NCI-H446 (cell line): ENCODE results near the gene NLGN4X.

ENCODE experiments used
- DNase-seq, 2 experiments: peaks; one replicate each; lab custom pipeline; 2025; lab: John Stamatoyannopoulos, UW

Gene NLGN4X

DNA sequence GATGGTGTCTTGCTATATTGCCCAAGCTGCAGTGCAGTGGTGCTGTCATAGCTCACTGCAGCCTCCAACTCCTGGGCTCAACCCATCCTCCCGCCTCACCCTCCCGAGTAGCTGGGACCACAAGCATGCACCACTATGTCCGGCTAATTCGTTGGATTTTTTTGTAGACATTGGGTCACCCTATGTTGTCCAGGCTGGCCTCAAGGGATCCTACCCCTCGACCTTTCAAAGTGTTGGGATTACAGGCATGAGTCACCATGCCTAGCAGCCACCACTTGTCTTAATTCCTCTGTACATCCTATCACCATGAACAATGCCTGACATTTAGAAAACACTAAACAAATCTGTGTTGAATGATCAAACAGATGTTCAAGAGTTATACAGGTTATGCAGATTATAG lies 76.7 kb downstream of the NLGN4X start:
- no peak for DNase-seq

DNA sequence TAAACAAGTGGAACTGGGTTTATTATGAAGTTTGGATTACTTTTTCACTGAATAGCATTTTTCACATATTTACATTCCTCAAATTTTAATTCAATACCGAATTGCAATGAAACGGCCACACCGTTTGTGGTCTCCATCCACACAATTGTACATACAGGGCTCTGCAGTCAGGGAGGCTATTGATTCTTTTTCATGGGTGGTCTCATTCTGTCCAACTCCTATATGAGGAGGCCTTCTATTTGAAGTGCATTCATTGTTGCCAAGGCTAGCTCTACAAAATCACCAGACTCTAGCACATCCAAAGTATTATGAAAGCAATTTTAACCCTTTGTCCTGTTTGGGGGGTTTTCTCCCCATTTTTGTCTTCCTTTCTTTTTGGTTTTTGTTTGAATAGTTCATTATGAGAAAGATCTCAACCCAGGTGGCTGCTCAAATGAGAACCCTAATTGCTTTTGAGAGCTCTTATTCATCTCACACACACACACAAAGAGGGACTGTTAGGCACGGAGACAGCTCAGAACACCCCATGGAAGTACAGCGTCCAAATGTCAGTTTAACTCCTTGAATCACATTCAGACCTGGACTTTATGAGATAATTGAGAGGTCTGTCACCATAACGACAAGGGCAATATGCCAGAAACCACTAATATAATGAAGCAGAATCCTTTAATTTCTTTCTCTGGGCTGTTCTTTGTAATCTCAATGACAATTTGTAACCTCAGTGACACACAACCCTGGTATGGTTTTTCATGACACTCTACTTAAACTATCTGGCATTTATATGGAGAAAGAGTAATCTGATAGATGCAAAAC lies 79.4 kb downstream of the NLGN4X start:
- no peak for DNase-seq

DNA sequence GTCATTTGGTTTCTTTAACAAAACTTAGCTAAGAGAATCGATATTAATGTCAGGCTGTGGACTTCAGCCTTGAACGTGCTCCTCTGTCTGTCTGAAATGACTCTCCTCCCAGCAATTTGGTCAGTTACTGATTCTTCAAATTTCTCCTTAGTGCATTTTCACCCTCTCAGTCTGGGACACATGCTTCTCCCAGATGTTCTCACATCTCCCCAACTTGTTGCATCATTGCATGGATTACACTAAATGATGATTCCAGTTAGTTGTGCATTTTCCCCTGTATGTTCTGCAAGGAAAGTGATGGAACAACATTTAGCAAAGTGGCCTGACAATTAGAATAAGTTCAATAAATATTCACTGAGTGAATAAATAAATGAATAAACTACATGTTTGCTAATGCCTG lies 94.4 kb downstream of the NLGN4X start:
- no peak for DNase-seq

DNA sequence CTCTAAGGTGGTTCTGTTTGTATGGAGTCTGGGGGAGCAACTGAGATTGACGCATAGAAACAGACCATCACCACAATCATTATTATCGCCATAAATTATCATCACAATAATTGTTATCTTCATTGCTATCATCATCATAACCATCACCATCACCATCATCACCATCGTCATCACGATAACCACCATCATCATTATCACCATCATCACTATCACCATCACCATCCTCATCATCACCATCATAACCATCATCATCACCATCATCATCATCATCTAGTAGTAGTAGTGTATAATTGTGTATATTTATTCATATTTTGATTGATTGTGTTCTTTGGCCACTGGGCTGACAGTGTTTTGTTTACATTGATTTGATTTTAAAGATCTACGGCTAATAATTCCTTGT lies 95.7 kb downstream of the NLGN4X start:
- no peak for DNase-seq

DNA sequence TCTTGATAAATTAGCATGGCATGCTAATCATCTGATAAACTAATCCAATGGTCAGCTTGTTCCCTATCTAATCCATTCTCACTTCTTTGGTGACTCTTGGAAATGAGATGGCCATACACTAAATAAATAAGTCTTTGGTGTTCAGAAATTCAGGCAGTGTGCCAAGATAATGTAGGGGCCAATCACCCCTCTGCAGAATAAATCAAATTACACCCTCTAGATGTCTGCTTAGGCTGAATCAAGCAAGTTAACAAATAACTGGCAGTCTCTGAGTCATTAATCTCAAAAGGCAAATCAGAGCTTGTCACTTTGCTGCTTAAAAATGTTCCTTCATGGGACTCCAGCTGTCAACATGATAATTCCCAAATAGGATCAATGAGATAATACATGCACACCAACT lies 97.4 kb downstream of the NLGN4X start:
- DNase-seq = no peak

DNA sequence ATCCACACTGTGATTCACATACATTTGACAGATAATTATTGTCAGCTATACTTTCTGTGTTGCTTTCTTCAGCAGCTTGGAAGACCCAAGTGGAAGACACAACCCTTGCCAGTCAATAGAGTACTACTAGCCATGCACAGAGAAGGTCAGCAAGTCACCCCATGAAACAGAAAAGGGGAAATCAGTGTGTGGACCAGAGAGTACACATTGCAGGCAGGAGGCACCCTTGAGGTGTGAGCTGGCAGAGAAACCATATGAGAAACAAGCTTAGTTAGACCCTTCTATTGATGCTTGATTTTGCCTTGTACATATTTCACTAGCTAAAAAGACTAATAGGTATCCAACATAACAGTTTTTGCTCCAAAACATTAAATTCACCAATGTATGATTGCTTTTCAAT lies 99.5 kb downstream of the NLGN4X start:
- no peak for DNase-seq

DNA sequence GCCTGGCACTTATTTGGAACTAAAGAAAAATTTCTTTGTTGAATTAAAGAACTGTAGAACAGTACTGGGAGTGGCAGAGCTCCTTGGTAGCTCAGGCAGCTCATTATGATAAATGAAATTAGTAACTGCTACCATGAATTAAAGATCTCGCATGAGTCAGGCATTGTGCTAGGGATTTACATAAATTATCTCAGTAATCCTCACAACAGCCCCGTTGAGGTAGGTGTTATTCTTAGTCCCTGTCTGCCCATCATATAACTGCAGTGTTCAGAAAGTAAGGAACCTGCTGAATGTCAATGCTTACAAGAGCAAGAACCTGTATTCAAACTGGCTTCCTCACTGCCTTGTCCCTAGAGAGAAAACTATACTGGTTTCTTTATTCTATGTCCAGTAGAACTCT lies 108.3 kb downstream of the NLGN4X start:
- no peak for DNase-seq

DNA sequence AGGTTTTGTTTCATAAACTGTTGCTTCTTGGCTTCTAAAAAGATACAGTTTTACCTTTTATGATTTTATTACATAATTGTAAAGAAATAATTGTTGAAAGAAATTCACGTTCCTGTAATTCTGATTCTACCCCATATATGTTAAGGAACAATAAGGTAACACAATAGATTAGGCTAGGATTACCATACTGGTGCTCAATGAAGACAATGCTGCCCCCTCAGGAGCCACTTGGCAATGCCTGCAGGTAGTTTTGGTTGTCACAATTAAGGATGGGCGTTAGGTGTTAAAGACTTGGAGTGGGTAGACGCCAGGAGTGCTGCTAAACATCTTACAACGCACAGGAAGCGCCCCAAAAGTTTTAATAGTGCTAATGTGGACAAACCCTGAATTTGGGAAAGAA lies 133.2 kb downstream of the NLGN4X start:
- no peak for DNase-seq

DNA sequence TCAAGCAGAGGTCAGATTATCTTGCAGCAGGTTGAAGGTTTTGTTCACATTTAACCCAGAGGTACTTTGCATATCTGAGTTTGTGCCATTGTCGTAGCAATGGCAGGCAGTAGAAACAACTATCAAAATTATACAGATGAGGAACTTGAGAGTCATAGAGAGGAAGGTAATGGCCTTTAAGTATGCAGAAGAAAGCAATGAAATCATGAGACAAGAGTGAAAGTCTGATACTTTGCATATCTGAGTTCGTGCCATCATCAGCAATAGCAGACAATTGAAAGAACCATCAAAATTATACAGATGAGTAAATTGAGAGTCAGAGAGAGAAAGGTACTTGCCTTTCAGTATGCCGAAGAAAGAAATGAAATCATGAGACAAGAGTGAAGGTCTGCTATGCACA lies 154.1 kb downstream of the NLGN4X start:
- no peak for DNase-seq

DNA sequence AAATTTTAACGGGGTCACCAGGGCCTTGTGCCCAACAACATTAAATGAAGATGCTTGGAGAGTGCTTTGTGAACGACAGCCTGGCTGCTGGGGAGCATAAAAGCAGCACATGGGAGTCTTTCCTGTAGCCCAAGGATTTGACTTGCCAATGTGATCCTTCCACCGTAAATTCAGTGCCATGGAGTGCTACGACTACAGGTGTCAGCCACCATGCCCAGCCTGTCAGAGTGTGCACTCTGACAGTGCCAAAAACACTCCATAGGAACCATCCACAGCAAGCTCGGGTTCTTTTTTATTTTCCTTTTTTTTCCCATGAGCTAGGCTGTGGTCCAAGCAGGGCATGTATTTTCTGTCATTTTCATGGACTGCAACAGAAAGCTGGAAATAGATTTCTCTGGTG lies 156.9 kb downstream of the NLGN4X start:
- no peak for DNase-seq

DNA sequence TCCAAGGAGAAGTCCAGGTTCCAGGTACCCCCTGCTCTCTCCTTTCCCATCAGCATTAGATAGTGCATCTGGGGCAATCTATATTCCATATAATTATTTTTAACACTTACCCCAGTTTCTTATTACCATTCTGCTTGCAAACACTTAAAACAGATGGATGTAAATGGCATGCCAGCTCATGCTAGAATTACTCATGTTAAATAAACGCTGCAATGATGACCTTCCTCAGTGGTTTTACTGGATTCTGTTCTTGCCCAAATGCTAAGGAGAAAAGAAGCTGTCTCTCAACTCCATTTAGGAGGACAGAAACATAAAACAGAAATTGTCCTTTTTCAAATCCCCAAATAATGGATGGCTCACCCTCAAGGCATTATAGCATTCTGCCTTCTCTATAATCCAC lies 161.1 kb downstream of the NLGN4X start:
- DNase-seq = no peak

DNA sequence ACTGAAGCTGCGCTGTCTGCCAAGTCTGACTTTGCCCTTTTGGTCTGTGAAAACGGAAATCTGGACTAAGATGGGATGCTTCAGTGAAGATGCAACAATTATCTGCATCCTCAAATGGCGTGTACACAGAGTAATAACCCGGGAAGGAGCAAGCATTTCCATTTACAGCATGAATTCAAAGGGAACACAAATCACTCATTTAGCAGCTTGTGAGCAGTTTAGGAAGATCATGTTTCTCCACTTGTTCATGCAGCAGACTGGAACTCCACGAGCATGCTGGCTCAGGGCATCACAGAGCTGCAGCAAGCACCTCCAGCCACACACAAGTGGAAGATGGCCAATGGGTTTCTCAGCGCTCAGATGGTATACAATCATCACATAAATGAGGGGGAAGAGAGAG lies 175.5 kb downstream of the NLGN4X start:
- no peak for DNase-seq

DNA sequence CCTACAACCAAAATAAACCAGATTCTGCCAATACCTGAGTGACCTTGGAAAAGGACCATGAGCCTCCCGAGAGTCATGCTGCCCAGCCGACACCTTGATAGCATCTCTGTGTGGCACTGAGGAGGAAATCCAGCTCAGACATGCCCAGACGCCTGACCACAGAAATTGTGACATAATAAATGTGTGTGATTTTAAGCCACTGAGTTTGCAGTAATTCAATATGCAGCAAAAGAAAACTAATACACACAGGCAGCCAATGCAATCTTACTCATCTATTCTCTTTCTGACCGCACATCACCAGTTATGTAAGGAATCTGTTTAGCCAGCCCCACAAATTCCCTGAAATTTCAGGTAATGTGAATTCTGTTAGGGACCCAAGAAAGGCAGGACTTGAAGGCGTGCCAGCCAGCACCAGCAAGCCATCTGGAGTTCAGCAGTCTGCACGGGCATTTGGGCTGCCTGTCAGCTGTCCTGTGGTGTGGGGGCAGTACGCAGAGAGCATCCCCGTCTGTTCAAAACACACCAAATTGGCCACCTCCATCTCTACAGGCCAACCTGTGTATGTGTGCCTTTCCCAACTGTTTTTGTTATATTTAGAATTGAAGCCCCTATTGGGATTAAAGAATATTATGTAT lies 176.4 kb downstream of the NLGN4X start:
- DNase-seq = no peak

DNA sequence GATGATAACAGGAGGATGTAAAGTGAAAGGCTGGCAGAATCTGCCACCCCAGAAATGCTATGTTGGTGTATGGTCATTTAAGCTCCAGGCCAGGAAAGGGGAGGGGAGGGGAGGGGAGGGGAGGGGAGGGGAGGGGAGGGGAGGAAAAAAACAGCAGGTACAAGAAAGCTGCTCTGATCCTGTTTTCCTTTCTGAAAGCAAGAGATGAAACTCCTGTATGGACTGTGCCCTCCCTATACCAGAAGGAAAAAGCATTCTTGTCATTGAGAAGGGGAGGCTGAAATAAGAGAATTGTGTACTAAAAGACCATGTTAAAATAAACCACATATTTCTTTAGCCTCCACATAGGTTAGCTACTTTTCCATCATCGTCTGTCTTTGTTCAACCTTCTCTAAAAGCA lies 179.5 kb downstream of the NLGN4X start:
- DNase-seq = no peak

DNA sequence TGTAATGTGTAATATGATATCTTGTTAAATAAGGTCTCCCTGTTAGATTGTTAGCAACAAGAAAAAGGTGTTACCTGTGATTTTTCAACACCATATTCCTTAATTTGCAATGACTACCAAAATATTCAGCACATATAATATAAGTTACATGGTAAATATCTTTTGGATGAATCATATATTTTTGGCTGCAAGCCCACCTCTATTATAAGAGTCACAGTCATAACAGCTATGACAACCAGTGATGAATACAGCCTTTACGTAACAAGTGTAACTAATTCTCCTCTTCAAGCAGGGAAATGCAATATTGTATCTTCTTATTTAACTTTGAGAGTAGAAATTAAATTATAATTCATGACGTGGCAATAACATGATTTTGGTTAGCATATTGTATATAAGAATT lies 187.0 kb downstream of the NLGN4X start:
- DNase-seq = no peak

DNA sequence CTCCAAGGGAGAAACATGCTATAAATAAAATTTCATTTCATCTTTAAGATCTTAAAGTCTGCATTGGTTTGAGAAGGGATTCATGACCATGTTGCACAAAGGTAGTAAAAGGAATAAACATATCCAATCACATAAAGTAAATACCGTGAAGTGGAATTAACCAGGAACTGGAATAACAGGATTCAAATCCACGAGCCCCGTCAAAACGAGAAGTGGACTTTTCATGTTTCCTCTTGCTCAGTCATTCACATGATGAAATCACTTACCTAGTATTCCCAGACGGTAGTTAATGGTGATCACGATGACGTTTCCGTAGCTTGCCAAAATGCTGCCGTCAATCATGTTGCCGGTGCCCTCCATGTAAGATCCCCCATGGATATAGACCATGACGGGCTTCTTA lies 199.7 kb downstream of the NLGN4X start:
- DNase-seq = no peak

DNA sequence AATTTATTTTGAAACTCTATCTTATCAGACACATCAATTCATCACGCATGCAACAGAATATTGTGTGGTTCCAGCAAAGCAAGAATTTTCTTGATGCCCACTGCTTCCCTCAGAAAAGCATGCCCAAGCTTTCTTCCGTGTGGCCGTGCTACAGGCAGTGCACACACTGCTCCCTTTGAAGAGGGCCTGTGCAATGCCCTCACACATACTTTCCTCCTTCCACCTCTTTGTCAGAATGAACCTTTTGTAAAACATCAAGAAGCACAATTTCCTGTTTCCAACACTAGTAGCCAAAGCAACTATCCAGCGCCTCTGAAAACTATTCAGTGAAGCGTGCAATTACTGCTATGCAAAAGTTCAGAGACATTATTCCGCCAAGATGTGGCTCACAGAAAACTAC lies 201.7 kb downstream of the NLGN4X start:
- no peak for DNase-seq

DNA sequence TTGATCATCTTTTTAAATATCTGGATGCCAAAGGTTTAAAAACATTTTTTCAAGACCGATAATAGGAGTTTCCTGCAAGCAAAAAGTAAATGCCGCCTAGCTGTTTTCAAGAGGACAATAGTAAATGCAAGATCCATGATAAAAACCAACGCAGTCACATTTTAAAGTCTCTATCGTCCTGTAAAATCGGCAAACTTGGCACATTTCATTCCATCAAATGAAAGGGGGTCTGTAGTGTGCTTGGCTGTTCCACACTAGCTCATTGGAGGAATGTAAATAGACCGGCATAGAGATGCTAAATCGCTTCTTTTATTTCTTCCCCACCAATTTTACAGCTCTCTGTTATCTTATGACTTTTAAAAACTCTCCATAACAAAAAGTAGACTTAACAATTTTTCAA lies 202.2 kb downstream of the NLGN4X start:
- no peak for DNase-seq

DNA sequence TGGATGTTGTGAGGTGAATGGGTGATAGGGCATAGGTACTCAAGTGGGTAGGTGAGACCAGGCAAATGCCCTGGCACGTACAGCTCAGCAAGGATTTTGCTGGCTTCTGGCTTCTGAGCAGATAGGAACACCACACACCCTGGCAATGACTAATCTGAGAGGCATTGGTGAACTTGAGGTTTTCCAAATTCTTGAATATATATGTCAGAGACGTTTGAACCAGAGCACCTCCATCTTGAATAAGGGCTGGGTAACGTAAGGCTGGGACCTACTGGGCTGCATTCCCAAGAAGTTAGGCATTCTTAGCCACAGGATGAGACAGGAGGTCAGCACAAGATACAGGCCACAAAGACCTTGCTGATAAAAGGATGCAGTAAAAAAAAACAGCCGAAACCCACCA lies 204.5 kb downstream of the NLGN4X start:
- no peak for DNase-seq

DNA sequence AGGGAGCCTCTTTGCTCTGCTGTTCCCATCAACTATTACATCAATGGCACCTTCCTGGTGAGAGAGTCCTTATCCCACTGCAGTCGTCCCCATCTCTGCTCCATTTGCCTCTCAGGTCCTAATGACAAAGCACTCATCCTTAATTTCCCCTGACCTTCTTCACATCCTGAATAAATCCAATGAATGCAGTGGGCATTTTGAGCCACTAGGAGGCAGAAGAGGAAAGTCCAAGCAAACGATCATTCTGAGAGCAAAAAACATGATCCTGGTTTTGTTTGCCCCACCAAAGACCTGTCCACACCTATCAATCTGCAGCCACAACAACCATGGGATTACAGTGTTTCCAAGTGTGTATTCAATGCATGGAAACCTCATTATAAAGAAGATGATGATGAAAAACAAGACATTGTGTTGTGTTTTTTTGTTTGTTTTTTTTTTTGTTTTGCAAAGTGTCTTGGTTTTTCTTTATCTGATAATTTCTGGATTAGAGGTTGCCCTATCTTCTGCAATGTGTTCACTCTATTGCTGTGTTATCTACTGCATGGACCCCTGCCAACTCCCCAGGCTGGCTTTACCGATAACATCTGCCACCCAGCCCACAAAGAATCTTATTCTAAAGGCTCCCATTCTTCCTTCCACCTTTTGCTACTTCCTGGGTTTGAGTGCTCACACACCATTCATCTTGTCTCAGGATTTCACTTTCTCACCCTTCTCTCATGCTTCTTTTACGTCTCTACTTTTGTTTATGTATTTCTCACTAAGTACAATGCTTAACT lies 207.2 kb downstream of the NLGN4X start:
- DNase-seq = no peak

DNA sequence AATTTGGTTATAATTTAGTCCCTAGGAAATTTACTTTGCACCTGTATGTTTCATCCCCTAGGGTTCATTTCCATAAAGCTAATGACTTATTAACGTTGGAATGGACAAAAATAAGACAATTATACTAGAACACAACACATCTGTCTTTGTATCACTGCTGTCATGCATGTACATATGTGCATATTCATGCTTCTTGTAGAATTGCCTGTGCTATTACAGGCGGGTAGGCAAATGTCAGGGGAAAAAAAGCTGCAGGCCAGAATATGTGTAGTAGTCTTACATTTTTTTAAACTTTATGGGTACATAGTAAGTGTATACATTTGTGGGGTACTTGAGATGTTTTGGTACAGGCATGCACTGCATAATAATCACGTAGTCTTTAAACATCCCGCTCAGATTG lies 209.6 kb downstream of the NLGN4X start:
- DNase-seq = no peak

DNA sequence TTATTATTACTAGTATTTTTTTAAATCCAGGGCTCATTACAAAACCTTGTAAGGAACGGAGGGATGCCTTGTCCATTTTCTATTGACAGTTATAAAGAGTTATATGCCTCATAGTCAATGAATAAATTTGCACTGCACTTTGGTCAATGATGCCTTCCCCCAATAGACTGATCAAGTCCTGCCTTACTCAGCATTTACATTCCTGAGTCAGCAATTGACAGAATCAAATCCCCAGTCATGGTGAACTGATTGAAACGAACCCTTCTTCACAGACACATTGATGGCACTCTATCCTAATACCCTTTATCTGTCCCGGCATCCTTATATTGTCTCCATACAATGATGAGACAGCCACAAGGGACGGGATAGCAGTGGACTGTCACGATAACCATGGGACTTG lies 213.2 kb downstream of the NLGN4X start:
- no peak for DNase-seq

DNA sequence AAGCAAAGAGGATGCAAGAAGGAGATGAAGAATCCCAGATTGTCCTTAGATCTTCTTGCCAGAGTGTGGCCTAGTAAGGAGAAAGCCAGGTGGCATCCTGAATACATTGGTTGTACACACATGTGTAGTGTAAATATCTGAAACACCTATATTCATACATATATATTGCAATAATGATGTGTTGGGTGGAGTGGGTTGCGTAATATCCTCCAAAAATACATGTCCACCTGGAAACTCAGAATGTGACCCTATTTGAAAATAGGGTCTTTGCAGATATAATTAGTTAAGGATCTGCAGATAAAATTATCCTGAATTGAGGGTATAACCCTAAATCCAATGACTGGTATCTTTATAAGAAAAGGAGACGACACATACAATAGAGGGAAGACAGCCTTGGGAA lies 216.3 kb downstream of the NLGN4X start:
- DNase-seq = no peak
